Tibial nerve (tissue), 4 donors: ENCODE results near the gene SRRM5.

Source experiments
- CTCF ChIP-seq, 5 experiments: fragments of 200-600 bp in 3 of 5; fragments of 450-650 bp in 2 of 5; sonication (generic) in 3 of 5; IDR thresholded peaks; one replicate each; pipeline ENCODE4 v1.5.1; 2016 to 2019; ENCODE audit warnings: antibody characterized with exemption in 5 of 5, mild to moderate bottlenecking in 3 of 5, moderate library complexity in 2 of 5
- EP300 ChIP-seq, 2 donors: sonication (generic); formaldehyde crosslinking; IDR thresholded peaks; one replicate each; pipeline ENCODE4 v1.6.1; 2017; ENCODE audit warnings: antibody characterized with exemption in 2 of 2, mild to moderate bottlenecking in 1 of 2
- POLR2A ChIP-seq, 2 donors: fragments of 450-650 bp; IDR thresholded peaks; one replicate each; pipeline ENCODE4 v1.6.1; 2017; ENCODE audit warnings: antibody characterized with exemption in 2 of 2, mild to moderate bottlenecking in 2 of 2, moderate library complexity in 2 of 2

GRCh38 chr19:43586346-43586745 is 25.5 kb upstream of the SRRM5 start:
- TF ChIP-seq CTCF (IDR thresholded peaks at IDR 0.05), result no peak
- TF ChIP-seq EP300 (IDR thresholded peaks at IDR 0.05), result no peak
- TF ChIP-seq POLR2A (IDR thresholded peaks at IDR 0.05), result no peak
